IMR-90 (cell line): ENCODE results near the gene TIRAP. TPM values are rescaled to one million over a fixed set of nuclear protein-coding genes. Genes with fewer than 3 reads are reported as not detected.

Experiments used
- ATAC-seq: fragments of 200-7000 bp; cut with Tn5 transposase; 2 replicates; pipeline ENCODE4 v1.9.1; 2020; ENCODE audit warnings: low read depth, mild to moderate bottlenecking, moderate library complexity
- BruUV-seq: library from RNA; stranded (reverse); fragments of 400-500 nt; replicated peaks from 2 replicates; lab custom pipeline; 2021; lab: Mats Ljungman, UMichigan
- CTCF ChIA-PET: fragments of 300-600 bp; formaldehyde crosslinking; extraction: SDS; loops from one replicate; lab custom pipeline; 2021; ENCODE audit warnings: antibody characterized with exemption; lab: Yijun Ruan, JAX
- POLR2A ChIA-PET: fragments of 300-600 bp; sonication (Branson Sonifier 250); formaldehyde crosslinking; loops from one replicate; lab custom pipeline; 2022; ENCODE audit warnings: antibody characterized with exemption; ENCODE audit not compliant: unreplicated experiment; lab: Charles Lee
- DNase-seq: peaks from one replicate; pipeline ENCODE4 v3.0.0; 2013
- H2AFZ ChIP-seq: replicated peaks from 2 replicates; pipeline ENCODE3; 2013; ENCODE audit warnings: low read length, mild to moderate bottlenecking; ENCODE audit not compliant: poor library complexity
- H2AK5ac ChIP-seq: 2 replicates; pipeline ENCODE4 v1.6.1; 2013; ENCODE audit warnings: low read depth, low read length, inconsistent platforms
- H2AK9ac ChIP-seq: replicated peaks from 2 replicates; pipeline ENCODE3; 2013; ENCODE audit warnings: mild to moderate bottlenecking, low read depth, low read length, moderate library complexity; ENCODE audit not compliant: poor library complexity
- H2BK120ac ChIP-seq: 2 replicates; pipeline ENCODE4 v1.6.1; 2013; ENCODE audit warnings: low read depth, low read length, inconsistent platforms
- H2BK15ac ChIP-seq: 3 replicates; pipeline ENCODE4 v1.6.1; 2013; ENCODE audit warnings: low read depth, low read length, inconsistent platforms
- H2BK20ac ChIP-seq: 2 replicates; pipeline ENCODE4 v1.6.1; 2013; ENCODE audit warnings: low read depth, mild to moderate bottlenecking, inconsistent platforms, low read length, moderate library complexity
- H2BK5ac ChIP-seq: 2 replicates; pipeline ENCODE4 v1.6.1; 2013; ENCODE audit warnings: mild to moderate bottlenecking, low read depth, low read length, inconsistent platforms; ENCODE audit not compliant: poor library complexity, severe bottlenecking
- H3K14ac ChIP-seq: replicated peaks from 2 replicates; pipeline ENCODE4 v1.6.1; 2013; ENCODE audit warnings: low read depth, low read length, inconsistent platforms
- H3K18ac ChIP-seq: 2 replicates; pipeline ENCODE4 v1.6.1; 2013; ENCODE audit warnings: low read depth, low read length, control low read depth
- H3K23ac ChIP-seq: 2 replicates; pipeline ENCODE4 v1.6.1; 2013; ENCODE audit warnings: low read depth, low read length, inconsistent platforms
- H3K27ac ChIP-seq: 2 replicates; pipeline ENCODE4 v1.5.1; 2013; ENCODE audit warnings: mild to moderate bottlenecking, control low read depth, low read length; ENCODE audit not compliant: insufficient read depth
- H3K27me3 ChIP-seq: 2 replicates; pipeline ENCODE4 v1.6.1; 2013; ENCODE audit warnings: low read length; ENCODE audit not compliant: control insufficient read depth, insufficient read depth
- H3K36me3 ChIP-seq: 2 replicates; pipeline ENCODE4 v1.6.1; 2013; ENCODE audit warnings: low read length, mixed read lengths; ENCODE audit not compliant: control insufficient read depth, insufficient read depth
- H3K4ac ChIP-seq: 2 replicates; pipeline ENCODE4 v1.6.1; 2013; ENCODE audit warnings: low read depth, low read length, inconsistent platforms
- H3K4me1 ChIP-seq: 2 replicates; pipeline ENCODE4 v1.6.1; 2013; ENCODE audit warnings: low read length, mixed read lengths; ENCODE audit not compliant: control insufficient read depth, insufficient read depth
- H3K4me2 ChIP-seq: 2 replicates; pipeline ENCODE4 v1.6.1; 2013; ENCODE audit warnings: low read depth, mild to moderate bottlenecking, control low read depth, low read length, moderate library complexity
- H3K4me3 ChIP-seq: 2 replicates; pipeline ENCODE4 v1.5.1; 2013; ENCODE audit warnings: low read depth, mild to moderate bottlenecking, control low read depth, low read length, moderate library complexity; ENCODE audit not compliant: insufficient read depth
- H3K56ac ChIP-seq: 2 replicates; pipeline ENCODE4 v1.6.1; 2013; ENCODE audit warnings: low read length, inconsistent platforms; ENCODE audit not compliant: insufficient read depth; ENCODE audit errors: extremely low read depth
- H3K79me1 ChIP-seq, 2 experiments: 2 replicates each; pipeline ENCODE4 v1.6.1; 2013; ENCODE audit warnings: low read length in 2 of 2, inconsistent platforms in 1 of 2, low read depth in 1 of 2
- H3K9ac ChIP-seq: 2 replicates; pipeline ENCODE4 v1.6.1; 2013; ENCODE audit warnings: low read depth, low read length, control low read depth
- H3K9me1 ChIP-seq: 2 replicates; pipeline ENCODE4 v1.6.1; 2013; ENCODE audit warnings: low read length, inconsistent platforms; ENCODE audit not compliant: insufficient read depth
- H3K9me3 ChIP-seq: 2 replicates; pipeline ENCODE4 v1.6.1; 2013; ENCODE audit warnings: low read length; ENCODE audit not compliant: control insufficient read depth, insufficient read depth
- H4K20me1 ChIP-seq: 2 replicates; pipeline ENCODE4 v1.6.1; 2013; ENCODE audit warnings: low read length, inconsistent platforms; ENCODE audit not compliant: insufficient read depth
- H4K5ac ChIP-seq: 2 replicates; pipeline ENCODE4 v1.6.1; 2013; ENCODE audit warnings: mild to moderate bottlenecking, low read depth, low read length, control low read depth
- H4K8ac ChIP-seq, 2 experiments: 2 replicates each; pipeline ENCODE4 v1.6.1; 2013; ENCODE audit warnings: low read depth in 2 of 2, low read length in 2 of 2, control low read depth in 1 of 2, inconsistent platforms in 1 of 2
- H4K91ac ChIP-seq: 2 replicates; pipeline ENCODE4 v1.6.1; 2013; ENCODE audit warnings: low read depth, low read length, inconsistent platforms; ENCODE audit not compliant: insufficient read depth
- CEBPB ChIP-seq: IDR thresholded peaks from 2 replicates; pipeline ENCODE4 v1.6.1; 2012; ENCODE audit warnings: low read depth, low read length, improper control_type of control experiment
- WGBS, 2 experiments: methylation state at CpG; one replicate each; pipeline versions ENCODE4 v1.1.5 to v1.1.7; 2013; ENCODE audit warnings: missing lambda C conversion rate in 2 of 2; ENCODE audit not compliant: insufficient read length in 1 of 2; ENCODE audit errors: extremely low coverage in 2 of 2; 5-methylcytosine and 5-hydroxymethylcytosine counted together
- dilution Hi-C: fragments of 300-500 bp; cut with HindIII; formaldehyde crosslinking; loops from one replicate; pipeline ENCODE4 v1.14.3; 2018; ENCODE audit warnings: low sequenced_read_pairs; ENCODE audit not compliant: unreplicated experiment
- in situ Hi-C: fragments of 300-500 bp; cut with MboI; formaldehyde crosslinking; loops from 3 replicates; pipeline ENCODE4 v1.14.3; 2019; ENCODE audit warnings: low sequenced_read_pairs, inconsistent platforms, mixed read lengths
- intact Hi-C: fragments of 100-400 bp; cut with micrococcal nuclease; formaldehyde crosslinking; loops from 2 replicates; pipeline ENCODE4 v1.10.0; 2022
- polyA plus RNA-seq, 3 experiments: library from polyadenylated mRNA; depleted of rRNA; stranded (reverse); fragments of >200 nt; gene quantifications; 2 replicates each; pipeline ENCODE4 v1.2.3, GENCODE V29; 2012; ENCODE audit warnings: low replicate concordance in 1 of 3
- total RNA-seq: library from RNA; depleted of rRNA; stranded (reverse); fragments of >200 nt; gene quantifications from 2 replicates; pipeline ENCODE4 v1.2.3, GENCODE V29; 2012
- TF ChIP-seq, protein P1 (sequence below): fragments of 150-350 bp; IDR thresholded peaks from 2 replicates; pipeline ENCODE4 v1.6.1; 2017; ENCODE audit warnings: mild to moderate bottlenecking, antibody characterized with exemption, low read length, low read depth

TIRAP gene
- total and polyA plus RNA-seq, 2 of the 4 experiments (the other 2 are of a cell fraction) = 3.0 to 7.4 TPM

DNA sequence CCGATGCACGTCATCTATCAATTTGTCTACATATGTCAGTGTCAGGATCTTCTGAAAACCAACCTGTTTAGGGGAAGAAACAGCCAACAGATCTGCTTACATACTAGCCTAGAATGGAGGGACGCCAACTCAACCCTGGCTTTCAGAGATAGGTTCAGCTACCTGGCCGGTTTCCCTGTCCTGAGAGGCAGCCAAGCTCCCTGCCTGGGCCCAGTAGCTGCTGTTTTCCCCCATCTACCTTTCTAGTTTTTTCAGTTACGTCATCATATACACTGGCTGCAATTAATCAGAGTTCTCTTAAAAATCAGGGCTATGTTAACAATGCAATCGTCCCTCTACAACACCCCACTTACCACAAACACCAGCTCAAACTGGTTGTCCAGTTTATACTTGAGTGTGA is 15.2 kb upstream of the TIRAP start:
- peak overlapping the region; percentile 18 for H2AFZ ChIP-seq
- H3K27ac ChIP-seq = peak overlapping the region; percentile 97
- peak overlapping the region; percentile 98 for H4K91ac ChIP-seq
- peak overlapping the region; percentile 98 for H3K56ac ChIP-seq
- in situ Hi-C loops = no loop called here
- H3K4me1 ChIP-seq = peaks cover 3% of the 10 kb centered on the region; the same call in 1 of the 2 replicates
- no peaks in the 10 kb centered on the region for H3K9me3 ChIP-seq
- peak overlapping the region; percentile 83 for H2BK5ac ChIP-seq
- peak overlapping the region; percentile 99 for H3K4ac ChIP-seq
- H2AK5ac ChIP-seq = peak overlapping the region; percentile 65; the same call in 1 of the 2 replicates
- H3K27me3 ChIP-seq = no peaks in the 10 kb centered on the region
- H3K18ac ChIP-seq = no peak overlapping the region
- peak overlapping the region; percentile 99 for H3K9ac ChIP-seq
- peaks cover 46 to 83% of the 10 kb centered on the region in 2 experiments for H3K79me1 ChIP-seq
- H3K4me3 ChIP-seq = peak overlapping the region; percentile 86
- H3K23ac ChIP-seq = peak overlapping the region; percentile 99
- 0 out of 2 replicates have a peak, but pooled peaks have one; percentile 7 for TF ChIP-seq CEBPB
- TF ChIP-seq, protein P1, sequence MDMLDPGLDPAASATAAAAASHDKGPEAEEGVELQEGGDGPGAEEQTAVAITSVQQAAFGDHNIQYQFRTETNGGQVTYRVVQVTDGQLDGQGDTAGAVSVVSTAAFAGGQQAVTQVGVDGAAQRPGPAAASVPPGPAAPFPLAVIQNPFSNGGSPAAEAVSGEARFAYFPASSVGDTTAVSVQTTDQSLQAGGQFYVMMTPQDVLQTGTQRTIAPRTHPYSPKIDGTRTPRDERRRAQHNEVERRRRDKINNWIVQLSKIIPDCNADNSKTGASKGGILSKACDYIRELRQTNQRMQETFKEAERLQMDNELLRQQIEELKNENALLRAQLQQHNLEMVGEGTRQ = no peak
- ATAC-seq (no peak), DNase-seq (no peak)
- WGBS, 2 experiments = 94% methylated on average over 3 of the region's 6 CpGs; no CpG with 5 or more reads in 1 of the 2 experiments
- POLR2A ChIA-PET = no interaction called here
- 0 out of 3 replicates have a peak overlapping the region, but pooled peaks have one; percentile 25 for H2BK15ac ChIP-seq
- CTCF ChIA-PET = no interaction called here
- peak overlapping the region; percentile 37 for H4K5ac ChIP-seq
- H3K9me1 ChIP-seq = peaks cover 15% of the 10 kb centered on the region
- H3K36me3 ChIP-seq = peaks cover 44% of the 10 kb centered on the region
- peak overlapping the region; percentile 84 for H2AK9ac ChIP-seq
- peak overlapping the region; percentile 99 to 100 for H4K8ac ChIP-seq
- peaks cover 9% of the 10 kb centered on the region; the same call in 1 of the 2 replicates for H4K20me1 ChIP-seq
- intact Hi-C loops = no loop called here
- BruUV-seq = no TSS peak
- no peak overlapping the region for H2BK20ac ChIP-seq
- H2BK120ac ChIP-seq = no peak overlapping the region
- dilution Hi-C loops = no loop called here
- peak overlapping the region; percentile 93 for H3K4me2 ChIP-seq
- peak overlapping the region; percentile 100 for H3K14ac ChIP-seq
